HG02970 (cell line): Measurements from ENCODE around the gene TMEM214.

Experiments used
- ATAC-seq: cut with Tn5 transposase; IDR thresholded peaks from one replicate; pipeline ENCODE4 v1.9.1; 2021; ENCODE audit warnings: mild to moderate bottlenecking, moderate library complexity, moderate number of reproducible peaks; ENCODE audit not compliant: unreplicated experiment, low FRiP score

TMEM214 gene

GRCh38 chr2:27032495-27033252 lies at the start of gene TMEM214:
TMEM214 (plus strand) TSS chr2:27032965; CDS start chr2:27033016, 51 bp downstream.
- peak; percentile 76 for ATAC-seq

DNA sequence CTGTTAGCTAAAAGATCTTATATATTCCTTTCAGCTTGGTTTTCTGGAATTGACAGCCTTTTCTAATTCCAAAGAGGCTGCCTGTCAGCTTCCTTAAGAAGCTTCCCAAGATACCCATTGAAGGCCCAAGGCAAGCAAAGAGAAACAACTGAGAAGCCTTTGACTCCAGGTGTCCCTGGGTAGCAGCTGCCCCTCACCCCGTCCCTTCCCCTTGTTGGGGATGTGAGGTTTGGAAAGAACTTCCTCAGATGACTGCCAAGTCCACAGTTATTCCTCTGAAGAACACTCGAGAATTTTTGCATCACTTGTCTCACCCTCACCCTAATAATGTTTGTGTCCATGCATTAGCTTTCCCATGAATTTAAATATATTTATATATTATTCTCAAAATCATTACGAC lies 49.0 kb upstream of the TMEM214 start:
- ATAC-seq: no peak

DNA sequence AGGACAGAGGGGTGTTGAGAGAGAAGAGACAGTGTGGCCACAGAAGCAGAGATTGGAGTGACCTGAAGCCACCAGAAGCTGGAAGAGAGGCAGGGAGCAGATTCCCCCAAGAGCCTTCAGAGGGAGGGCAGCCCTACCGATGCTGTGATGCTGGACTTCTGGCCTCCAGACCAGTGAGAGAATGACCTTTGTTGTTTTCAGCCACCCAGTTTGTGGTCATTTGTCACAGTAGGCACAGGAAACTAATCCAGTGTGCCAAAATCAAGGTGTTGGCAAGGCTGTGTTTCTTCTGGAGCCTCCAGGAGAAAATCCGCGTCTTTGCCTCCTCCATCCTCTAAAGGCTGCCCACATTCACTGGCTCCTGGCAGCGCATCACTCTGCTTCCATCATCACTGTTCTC lies 47.0 kb upstream of the TMEM214 start:
- ATAC-seq: no peak

GRCh38 chr2:26986576-26986975 lies 46.2 kb upstream of the TMEM214 start:
- ATAC-seq: no peak

DNA sequence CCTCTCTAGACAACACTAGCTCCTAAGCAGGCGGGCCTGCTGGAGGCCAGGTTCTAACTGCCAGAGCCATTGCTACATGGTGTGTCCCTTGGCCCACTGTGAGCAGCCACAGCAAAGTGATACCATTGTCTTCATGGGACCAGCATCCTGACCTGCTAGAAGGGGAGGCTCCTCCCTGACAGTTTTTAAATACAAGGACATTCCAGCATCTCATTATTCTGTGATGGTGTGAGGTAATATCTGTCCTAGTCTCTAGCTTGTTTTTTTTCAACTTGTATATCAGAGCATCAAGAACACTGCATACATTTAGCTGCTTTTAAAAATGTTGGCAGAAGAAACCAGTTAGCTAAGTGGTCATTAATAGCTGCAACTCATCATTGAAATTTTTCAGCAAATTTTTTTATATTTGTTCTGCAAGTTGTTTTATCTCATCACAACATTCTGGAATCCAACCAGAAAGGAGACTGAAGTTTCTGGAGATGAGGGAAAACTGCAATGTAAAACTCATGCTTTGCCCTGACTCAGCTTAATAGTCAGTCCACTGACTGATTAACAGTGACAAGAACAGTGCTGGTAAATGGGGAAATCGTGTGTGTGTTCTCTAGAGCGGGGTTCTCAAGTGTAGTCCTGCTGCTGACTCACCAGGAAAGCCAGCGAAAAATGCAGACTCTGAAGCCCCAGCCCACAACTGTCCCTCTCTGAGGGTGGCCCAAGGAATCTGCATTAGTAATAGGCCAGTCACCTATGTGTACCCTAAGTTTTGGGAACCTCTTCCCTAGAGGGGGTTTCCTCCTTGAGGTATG lies 44.5 kb upstream of the TMEM214 start:
- no peak for ATAC-seq

GRCh38 chr2:26989156-26989555 lies 43.6 kb upstream of the TMEM214 start:
- ATAC-seq: no peak

- ATAC-seq: no peak
Observed at GRCh38 chr2:26991717-26992116, 41.0 kb upstream of the TMEM214 start.

- ATAC-seq: no peak
Observed at GRCh38 chr2:26993768-26994167, 39.0 kb upstream of the TMEM214 start.

DNA sequence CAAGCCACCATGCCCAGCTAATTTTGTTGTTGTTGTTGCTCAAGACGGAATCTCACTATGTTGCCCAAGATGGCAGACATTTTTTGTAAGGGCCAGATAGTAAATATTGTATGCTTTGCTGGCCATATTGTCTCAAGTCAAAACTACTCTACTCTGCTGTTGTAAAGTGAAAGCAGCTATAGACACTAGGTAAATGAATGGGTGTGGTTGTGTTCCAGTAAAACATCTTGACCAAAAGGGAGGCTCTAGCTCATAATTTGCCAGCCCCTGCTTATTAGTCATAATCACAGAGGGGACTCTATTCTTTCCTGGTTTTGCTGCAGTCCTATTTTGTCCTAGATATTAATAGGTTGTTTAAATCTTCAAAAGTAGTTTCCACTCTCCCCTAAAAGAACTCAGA lies 37.8 kb upstream of the TMEM214 start:
- no peak for ATAC-seq

GRCh38 chr2:26997394-26997793 lies 35.4 kb upstream of the TMEM214 start:
- no peak for ATAC-seq

- no peak for ATAC-seq
Observed at GRCh38 chr2:26998323-26998722, 34.4 kb upstream of the TMEM214 start.

DNA sequence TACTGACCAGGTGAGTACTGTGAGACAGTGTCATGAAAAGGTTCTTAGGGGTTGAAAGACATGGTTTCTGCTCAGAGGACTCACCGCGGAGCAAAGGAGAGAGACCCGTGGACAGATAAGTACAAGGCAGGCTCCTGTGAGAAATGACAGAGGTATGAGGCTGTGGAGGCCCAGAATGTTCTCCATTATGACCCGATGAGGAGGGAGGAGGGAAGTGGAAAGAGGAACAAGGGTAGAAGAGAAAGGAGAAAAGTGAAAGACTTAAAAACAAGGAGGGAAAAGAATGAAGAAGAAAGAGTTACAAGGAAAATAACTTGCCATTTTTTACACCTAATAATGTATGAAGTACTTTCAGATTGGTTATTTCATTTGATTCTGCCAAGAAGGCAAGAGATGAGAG lies 32.5 kb upstream of the TMEM214 start:
- no peak for ATAC-seq

GRCh38 chr2:27000995-27001394 lies 31.8 kb upstream of the TMEM214 start:
- no peak for ATAC-seq

GRCh38 chr2:27001950-27002349 lies 30.8 kb upstream of the TMEM214 start:
- ATAC-seq: no peak

DNA sequence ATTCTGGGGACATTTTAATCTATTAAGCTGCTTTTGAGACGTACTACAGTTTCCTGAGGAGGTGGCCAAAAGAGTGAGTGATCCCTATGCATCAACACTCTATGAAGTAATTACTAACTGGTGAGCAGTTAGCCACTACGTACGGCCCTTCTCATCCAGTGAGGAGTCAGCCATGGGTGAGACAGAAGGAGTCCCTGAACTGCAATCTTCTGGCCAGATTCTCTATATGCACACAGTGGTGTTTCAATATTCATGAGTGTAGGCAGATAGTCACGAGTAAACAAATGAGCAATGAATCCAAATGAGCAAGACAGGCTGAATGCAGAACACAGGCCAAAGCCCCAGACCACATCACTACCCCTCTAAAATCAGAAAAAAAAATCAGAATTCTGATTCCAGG lies 29.8 kb upstream of the TMEM214 start:
- no peak for ATAC-seq

GRCh38 chr2:27003857-27004256 lies 28.9 kb upstream of the TMEM214 start:
- no peak for ATAC-seq

DNA sequence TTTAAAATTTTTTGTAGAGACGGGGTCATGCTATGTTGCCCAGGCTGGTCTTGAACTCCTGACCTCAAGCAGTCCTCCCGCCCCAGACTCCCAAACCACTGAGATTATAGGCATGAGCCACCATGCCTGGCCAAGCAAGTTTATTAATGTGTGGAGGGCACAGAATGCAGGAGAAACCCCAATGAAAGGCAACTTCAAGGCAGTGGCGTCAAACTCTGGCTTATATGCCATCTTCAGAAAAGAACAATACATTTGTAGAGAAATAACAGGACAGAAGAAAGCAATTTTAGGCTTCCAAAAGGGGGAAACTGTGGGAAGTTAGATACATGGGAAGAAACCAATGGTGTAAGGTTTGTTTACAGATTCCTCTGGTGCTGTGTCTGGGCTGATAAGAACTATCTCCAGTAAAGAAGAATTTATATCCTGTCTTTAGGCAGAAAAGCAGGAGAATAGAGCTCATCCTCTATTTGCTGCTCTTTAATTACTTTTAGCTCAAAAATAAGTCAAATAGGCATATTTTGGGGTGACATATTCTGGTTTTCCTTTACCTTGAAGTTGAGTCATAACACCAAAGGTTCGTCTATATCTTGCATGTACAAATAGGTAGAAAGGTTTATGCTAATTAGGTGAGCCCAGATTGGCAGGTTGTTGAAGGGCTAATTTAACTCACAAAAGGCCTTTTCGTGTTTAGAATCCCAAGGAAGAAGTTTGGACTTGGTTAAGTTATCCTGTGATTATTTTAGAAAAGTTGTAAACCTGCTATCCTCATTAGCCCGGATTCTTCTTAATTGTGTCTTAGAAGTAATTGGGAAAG lies 26.0 kb upstream of the TMEM214 start:
- ATAC-seq: no peak

DNA sequence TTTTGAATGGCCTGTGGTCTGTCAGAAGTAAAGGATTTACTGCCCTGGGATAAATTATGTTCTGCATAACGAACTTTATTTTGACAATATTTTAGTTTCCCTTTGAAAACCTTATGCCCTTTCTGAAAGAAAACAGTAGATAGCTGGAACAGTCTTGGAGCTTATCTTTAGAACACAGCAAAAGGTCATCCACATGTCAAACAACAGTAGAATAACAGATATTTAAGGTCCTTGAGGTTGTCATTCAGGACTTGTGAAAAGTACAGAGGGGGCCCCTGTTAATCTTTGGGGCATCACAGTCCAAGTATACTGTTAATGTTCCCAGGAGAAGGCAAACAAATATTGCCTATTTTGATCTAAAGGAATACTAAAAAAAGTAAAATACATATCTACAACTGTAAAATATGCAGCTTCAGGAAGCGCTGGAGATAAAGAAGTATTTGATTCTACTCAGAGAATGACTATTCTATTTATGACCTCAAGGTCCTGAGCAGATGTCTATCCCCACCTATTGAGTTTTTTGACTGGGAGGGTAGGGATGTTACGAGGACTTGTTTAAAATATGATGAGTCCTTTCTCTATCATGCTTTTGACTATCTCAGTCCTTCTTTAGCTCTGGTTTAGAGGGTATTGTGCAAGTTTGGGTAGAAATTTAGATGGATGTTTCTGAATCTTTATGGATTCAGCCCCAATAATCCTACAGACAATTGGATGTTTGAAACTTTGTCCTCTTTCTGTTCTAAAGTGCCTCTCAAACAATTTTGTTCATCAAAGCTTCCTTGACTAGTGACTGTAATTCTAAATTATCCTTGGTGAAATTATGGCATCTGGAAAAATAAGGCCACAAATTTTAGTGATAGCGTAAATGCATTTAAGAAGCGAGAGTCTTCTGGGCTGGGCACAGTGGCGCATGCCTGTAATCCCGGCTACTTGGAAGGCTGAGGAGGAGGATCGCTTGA lies 25.1 kb upstream of the TMEM214 start:
- ATAC-seq: no peak

- no peak for ATAC-seq
Observed at GRCh38 chr2:27008678-27009077, 24.1 kb upstream of the TMEM214 start.

- no peak for ATAC-seq
Observed at GRCh38 chr2:27009083-27009482, 23.7 kb upstream of the TMEM214 start.
